Hypothalamus (tissue), 51 donors: ENCODE data around the gene CTNNA3.

Experiments used
- DNase-seq, 51 donors: peaks; one replicate each; lab custom pipeline; 2025; lab: John Stamatoyannopoulos, UW

Gene CTNNA3

GRCh38 chr10:66283874-66284464 is 1412.0 kb downstream of the CTNNA3 start:
- DNase-seq: no peak

GRCh38 chr10:66283064-66283463 is 1412.9 kb downstream of the CTNNA3 start:
- no peak for DNase-seq

GRCh38 chr10:66281327-66281726 is 1414.7 kb downstream of the CTNNA3 start:
- DNase-seq: no peak

GRCh38 chr10:66277481-66277880 is 1418.5 kb downstream of the CTNNA3 start:
- DNase-seq: no peak

GRCh38 chr10:66273966-66274519 is 1422.0 kb downstream of the CTNNA3 start:
- DNase-seq: no peak

- no peak for DNase-seq
These were observed 1430.6 kb downstream of the CTNNA3 start for GRCh38 chr10:66265398-66265797.

GRCh38 chr10:66259836-66260235 is 1436.2 kb downstream of the CTNNA3 start:
- no peak for DNase-seq

- DNase-seq: no peak
These were observed 1437.3 kb downstream of the CTNNA3 start for GRCh38 chr10:66258693-66259092.

GRCh38 chr10:66257801-66258200 is 1438.2 kb downstream of the CTNNA3 start:
- DNase-seq: no peak

GRCh38 chr10:66252986-66253385 is 1443.0 kb downstream of the CTNNA3 start:
- DNase-seq: no peak

GRCh38 chr10:66246177-66246576 is 1449.8 kb downstream of the CTNNA3 start:
- DNase-seq: no peak

- no peak for DNase-seq
These were observed 1451.0 kb downstream of the CTNNA3 start for GRCh38 chr10:66244953-66245352.

GRCh38 chr10:66242885-66243284 is 1453.1 kb downstream of the CTNNA3 start:
- DNase-seq: no peak

GRCh38 chr10:66239062-66239461 is 1456.9 kb downstream of the CTNNA3 start:
- no peak for DNase-seq

- DNase-seq: no peak
These were observed 1457.7 kb downstream of the CTNNA3 start for GRCh38 chr10:66238343-66238742.

- DNase-seq: no peak
These were observed 1461.1 kb downstream of the CTNNA3 start for GRCh38 chr10:66234872-66235271.

- no peak for DNase-seq
These were observed 1467.1 kb downstream of the CTNNA3 start for GRCh38 chr10:66228887-66229286.

GRCh38 chr10:66223656-66224055 is 1472.3 kb downstream of the CTNNA3 start:
- no peak for DNase-seq

GRCh38 chr10:66222462-66223046 is 1473.4 kb downstream of the CTNNA3 start:
- DNase-seq: no peak

- DNase-seq: no peak
These were observed 1476.9 kb downstream of the CTNNA3 start for GRCh38 chr10:66218981-66219587.

- DNase-seq: no peak
These were observed 1477.7 kb downstream of the CTNNA3 start for GRCh38 chr10:66218289-66218688.

GRCh38 chr10:66215920-66216319 is 1480.1 kb downstream of the CTNNA3 start:
- DNase-seq: no peak
